HCEC 1CT (cell line): ENCODE data around the gene NFYA.
A peak's percentile ranks its signal among the peaks of the same experiment; 100 is the strongest.

Experiments
- DNase-seq: peaks from one replicate; pipeline ENCODE4 v3.0.0-alpha.2; 2017

Gene NFYA

DNA sequence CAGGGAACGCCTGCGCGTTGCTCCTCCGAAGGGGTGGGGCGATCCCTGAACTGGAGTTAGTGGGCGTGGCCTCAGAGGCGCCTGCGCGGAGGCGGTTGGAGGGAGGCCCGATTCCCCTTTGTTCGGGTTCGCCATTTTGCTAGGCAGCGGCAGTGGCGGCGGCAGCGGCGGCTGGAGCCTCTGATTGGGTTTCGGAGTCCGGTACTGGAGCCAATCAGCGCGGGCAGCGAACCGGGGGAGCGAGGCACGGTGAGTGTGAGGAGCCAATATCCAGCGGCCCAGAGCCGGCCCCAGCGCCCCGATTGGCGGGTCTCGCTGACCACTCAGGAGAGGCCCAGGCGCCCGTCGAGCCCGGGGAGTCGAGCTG lies at the start of gene NFYA:
TSS of gene NFYA (plus strand) at position 139 of the 367 bp plus-strand sequence. CDS start 6,116 bp downstream, outside the sequence.
- peak; percentile 99 for DNase-seq

DNA sequence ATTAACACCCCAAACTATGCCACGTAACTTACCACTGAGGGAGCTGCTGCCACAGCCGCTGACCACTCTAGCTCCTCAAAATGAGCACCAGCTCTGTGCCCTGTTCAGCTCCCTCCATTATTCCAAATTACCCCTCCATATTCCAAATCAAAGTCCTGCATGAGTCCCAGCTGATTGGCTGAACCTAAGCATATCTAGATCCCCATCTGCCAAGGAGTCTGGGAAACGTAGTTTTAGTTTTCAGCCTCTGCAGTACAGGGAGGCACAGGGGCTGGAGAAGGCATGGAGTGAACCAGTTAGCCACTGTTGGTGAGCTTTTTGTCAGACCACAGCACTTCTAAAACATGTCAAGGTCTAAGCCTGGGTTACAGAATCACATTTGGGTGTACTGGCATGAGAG lies 49.7 kb upstream of the NFYA start:
- no peak for DNase-seq

DNA sequence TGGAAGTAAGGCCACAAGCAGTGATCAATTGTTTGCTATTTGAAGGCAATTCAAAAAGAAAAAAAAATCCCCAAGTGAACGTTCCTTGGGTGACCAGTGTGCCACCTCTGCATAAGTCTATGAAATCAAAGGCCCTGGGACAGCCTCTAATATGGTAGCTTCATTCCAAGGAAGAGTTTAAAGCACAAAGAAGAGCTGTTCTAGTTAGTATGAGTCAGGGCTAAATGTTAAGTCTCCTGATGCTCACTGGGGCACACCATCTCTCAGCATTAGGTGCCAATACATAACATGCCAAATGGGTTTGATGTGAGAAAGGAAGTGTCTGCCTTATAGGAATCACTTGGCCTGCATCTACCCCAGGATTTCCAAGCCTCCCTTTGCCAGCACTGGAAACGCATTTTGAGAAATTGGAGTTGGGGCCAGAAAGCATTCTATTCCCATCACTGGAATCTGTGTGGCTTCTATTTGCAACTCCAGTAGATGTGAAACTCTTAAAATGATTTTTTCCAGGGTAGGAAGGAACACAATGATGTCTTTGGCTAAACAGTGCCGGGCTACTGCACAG lies 46.7 kb upstream of the NFYA start:
- no peak for DNase-seq

DNA sequence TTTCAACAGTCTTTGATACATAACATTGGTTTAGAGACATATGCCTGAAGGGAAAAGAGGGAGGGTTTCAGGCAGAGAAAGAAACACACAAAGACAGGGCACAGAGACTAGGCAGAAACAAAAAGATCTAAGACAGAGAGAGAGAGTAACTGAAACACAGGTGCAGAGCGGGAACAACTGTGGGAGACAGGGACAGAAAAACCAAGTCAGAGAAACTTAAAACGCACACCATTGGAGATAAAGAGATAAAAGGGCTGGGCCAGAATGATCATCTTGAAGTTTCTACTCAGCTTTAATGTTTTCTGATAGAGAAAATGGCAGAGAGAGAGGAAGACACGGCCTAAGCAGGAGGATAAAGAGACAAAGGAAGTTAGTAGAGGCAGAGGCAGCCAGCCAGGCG lies 45.5 kb upstream of the NFYA start:
- no peak for DNase-seq

DNA sequence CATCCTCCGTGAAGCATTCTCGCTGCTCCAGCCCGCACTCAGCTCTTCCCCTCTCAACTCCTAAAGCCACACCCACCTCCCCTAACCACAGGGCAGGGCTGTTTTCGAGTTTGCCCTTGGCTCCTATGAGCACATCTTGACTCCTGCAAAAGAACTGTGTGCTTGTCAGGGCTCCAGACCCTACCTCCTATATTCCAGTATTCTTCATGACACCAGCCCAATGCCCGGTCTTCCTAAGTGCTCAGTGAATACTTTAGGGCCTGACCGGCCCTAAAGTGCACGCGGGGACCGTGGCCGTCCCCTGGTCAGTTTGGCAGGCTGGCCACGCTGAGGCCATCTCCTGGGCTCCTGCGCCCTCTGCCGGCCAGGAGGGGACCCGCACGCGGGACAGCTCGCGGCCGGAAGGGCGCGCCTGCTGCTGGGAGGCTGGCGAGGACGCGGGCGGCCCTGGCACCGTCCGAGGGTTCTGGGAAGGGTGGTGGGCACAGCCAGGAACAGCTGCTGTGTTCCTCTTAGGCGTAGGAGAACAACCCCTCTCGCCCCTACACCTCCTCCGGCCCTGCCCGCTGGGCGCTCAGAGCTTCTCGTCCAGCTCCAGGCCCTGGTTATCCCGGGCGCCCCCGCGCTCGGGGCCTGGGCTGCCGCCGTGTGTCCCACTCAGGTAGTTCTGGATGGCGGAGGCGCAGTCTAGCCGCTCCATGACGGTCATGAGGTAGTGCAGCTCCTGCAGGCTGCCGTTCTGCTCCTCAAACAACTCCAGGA lies 44.8 kb upstream of the NFYA start:
- DNase-seq = peak; percentile 55

DNA sequence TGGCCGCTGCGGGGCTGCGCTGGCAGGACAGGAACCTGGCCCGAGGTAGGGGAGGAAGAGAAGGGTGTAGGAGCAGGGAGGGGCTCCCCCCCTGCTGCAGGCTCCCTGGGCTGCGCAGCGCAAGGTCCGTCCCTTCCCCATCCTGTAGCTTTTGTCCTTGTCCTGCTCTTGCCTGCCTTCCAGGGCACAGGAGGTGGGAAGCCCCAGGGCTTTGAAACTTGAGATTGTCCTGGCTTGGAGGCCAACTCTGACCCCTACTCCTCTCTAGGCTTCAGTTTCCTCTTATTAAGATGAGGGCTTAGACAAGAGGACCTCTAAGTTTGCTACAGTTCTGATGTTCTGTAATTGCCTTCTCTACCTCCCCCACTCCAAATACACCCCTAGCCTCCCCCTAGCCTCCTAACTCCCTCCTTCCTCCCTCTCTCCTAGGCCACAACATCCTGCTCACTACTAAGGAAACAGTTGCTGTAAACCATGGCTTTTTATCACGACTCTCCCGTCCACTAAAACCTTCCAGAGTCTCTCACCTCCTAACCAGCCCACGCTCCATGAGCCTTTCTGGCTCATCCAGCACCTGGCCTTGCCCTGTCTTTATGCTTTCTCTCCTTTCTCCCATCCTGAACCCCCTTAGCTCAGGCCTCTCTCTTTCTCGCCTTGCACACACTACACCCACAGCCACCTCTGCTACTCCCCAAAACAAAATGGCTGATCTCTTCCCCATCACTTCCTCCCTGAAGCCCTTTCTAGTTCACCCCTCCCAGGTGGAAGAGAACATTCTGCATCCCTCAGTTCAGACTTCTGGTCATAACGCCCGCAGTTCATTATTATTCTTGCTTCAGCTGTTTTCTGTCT lies 44.0 kb upstream of the NFYA start:
- no peak for DNase-seq

DNA sequence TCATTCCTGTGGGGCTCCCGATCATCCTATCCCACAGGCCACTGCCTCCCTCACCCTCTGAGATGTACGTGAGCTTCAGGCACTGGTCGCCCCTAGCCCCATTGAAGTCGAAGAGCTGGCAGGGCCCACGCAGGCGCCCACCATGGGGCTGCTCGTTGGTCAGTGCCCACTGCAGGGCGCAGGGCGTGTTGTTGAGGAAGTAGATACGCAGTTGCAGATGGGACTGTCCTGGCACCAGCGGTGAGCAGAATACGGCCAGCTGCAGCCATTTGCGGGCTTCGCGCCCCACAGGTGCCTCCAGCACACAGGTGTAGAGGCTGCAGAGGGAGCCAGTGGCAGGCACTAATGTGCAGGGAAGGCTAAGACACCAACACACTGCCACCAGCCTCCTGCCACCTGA lies 39.9 kb upstream of the NFYA start:
- no peak for DNase-seq

DNA sequence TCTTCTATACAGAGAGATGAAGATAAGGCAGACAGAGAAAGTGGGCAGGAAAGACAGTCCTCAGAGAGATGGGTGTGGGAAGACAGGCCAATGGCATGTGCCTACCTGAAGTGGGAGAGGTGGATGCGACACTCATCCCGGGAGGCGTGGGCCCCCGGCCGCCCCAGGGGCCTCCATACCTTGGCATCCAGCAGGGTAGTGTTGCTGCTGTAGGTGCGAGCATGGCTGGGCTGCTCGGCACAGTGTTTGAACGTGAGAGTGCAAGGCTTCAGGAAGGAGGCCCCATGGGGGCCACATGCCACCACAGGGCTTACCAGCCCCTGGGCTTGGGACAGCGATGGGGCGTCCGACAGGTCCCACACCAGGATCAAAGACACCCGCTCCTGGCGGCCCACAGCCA lies 39.0 kb upstream of the NFYA start:
- DNase-seq = no peak

DNA sequence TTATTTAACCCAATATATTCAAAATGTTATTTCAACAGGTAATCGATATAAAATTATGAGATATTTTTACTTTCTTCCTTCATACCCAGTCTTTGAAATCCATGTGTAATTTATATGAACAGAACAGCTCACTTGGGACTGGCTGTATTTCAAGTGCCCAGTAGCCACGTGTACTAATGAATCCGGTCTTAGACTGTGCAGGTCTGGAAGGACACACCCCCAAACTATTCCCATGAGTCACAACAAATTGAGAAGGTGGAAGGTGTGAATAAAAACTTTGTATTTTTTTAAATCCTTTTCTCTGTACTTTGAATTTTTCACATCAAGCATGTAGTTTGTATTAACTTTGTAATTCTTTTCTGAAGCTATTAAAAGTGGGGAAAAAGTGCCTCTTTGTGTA lies 36.6 kb upstream of the NFYA start:
- DNase-seq = no peak

DNA sequence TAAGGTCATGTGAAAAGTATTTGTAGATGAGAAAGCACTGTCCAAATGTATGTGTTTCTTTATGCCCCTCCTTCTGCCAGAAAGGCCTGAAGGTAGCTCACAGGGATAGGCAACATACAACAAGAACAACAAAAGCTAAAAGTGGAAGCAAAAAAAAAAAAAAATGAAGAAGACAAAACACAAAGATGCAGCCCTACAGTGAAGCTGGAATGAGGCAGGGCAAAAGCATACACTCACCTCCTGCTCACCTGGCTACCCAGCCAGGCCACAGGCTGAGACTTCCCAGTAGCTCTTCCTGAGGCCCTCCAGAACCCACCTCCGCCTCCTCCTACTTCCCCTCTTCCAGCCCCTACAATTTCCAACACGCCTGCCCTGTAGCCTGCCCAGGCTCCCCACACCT lies 36.2 kb upstream of the NFYA start:
- DNase-seq = no peak

DNA sequence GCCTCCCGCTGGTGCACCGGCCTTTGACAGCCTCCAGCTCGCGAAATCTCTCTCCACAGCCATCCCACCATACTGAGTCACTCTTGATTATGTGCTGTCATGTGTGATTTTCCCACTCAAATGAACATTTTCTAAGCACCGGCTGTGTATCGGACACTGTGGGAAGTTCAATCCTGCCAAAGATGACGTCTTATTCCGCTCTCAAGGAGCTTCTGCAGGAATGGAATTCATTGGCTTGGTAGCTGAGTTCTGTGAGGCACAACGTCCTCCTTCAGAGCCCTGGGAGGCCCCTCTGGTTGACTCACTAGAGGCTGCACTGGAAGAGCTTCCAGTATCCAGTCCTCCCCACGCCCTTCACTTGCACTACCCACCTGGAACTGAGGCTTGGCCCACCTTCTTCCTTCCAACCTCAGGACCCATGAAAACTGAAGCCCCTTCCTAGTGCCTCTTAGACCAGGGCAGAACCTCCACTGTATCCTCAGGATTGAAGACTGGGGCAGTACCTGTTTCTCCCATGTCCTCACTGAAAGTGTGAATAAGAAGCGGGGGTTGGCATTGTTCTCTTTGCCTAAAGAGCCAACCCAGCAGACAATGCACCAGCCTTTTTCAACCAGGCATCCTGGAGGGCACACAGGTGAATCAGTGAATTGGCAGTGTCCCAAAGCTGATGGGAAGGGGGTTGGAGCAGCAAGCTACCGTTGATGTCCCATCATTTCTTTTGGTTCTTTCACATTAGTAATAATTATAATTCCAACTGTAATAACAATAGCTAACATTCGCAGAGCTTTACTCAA lies 35.5 kb upstream of the NFYA start:
- DNase-seq = no peak

DNA sequence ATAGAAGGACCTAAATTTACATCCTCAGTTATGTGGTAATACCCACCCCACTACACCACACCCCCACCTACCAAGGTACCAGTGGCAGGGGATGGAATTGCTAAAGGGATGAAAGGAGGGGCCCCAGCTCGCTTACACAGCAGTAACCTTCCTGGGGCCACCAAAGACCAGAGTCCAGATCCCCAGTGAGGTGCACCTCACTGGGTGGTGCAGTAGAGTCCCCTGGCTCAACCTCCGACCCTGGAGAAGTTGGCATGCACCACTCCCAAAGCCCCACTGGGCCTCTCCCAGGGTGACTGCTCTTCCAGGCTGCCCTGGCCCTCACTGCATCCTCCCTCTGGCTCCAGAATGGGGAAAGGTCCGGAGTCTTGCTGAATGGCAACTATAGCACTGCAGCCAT lies 34.6 kb upstream of the NFYA start:
- no peak for DNase-seq

DNA sequence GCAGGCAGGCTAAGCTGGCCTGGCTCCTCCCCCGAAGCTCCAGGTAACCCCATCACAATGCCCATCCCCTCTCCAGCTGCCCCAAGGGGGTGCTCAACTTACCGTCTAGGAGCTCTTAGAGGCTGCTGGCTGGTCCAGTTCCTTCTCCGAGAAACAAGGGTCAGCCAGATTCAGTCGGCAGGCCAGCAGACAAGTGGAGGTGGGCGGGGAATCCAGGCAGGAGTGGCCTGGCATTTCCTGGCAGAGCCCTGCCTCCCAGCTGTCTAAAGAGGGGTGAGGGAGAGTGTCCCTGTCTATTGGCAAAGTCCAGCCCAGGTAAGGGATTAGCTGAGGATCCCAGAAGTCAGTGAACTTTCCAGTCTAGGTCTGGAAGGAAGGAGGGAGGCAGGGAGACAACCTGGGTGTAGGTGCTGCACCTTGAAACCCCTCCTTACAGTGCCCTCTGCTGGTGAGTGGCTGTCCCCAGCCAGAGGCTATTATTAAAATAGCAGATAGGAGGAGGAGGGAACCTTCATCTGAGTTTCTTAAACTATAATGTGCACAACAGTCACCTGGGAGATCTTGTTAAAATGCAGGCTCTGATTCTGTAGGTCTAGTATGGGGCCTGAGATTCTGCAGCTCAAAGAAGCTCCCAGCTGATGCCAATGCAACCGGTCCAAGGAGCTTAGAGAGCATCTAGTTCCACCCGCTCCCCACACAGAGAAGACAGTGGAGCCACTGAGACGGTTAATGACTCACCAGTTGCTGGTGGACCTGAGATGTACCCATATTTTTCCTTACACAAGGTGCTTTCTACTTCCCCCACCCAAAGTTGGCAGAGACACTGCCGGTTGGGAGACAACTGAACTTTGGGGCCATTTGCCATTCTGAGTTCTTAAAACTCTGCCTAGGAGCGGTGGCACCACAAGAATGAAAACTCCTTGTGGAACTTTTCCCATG lies 33.4 kb upstream of the NFYA start, which contains the start of gene UNC5CL:
TSS of gene UNC5CL (minus strand) at position 162 of the 939 bp plus-strand sequence. CDS start 4,147 bp downstream, outside the sequence.
- no peak for DNase-seq

DNA sequence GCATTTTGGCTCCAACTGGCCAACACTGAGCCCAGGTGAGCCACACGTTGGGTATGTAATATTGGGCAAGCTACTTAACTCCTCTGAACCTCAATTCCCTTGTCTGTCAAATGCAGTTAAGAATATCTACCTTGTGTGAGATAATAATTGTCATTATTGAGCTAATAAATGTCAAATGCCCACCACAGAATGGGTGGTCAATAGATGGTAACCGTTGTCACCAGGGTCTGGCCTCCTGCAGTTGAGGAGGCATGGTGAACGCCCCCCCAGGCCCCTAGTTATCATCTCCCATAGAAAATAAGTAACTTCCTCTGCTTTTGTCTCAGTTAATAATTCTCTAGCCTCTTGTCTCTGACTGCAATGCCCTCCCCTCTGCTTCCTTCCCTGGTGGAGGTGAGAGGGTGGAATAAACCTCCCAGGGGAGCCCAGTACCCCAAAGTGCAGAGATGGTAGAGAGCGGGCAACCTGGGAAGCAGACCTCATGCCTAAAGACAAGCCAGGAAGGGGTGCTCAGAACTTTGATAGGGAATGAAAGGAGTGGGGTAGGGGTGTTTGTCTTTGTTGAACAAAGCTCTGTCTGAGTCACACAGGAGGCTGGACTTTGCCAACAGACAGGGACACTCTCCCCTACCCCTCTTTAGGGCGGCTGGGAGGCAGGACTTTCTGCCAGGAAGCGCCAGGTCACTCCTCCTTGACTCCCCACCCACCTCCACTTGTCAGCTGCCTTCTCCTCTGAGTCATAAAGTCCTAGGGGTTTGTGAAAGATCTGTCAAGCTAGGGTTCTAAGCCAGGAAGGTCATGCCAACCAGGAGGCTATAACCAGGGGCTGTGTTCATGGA lies 32.5 kb upstream of the NFYA start:
- DNase-seq = no peak

DNA sequence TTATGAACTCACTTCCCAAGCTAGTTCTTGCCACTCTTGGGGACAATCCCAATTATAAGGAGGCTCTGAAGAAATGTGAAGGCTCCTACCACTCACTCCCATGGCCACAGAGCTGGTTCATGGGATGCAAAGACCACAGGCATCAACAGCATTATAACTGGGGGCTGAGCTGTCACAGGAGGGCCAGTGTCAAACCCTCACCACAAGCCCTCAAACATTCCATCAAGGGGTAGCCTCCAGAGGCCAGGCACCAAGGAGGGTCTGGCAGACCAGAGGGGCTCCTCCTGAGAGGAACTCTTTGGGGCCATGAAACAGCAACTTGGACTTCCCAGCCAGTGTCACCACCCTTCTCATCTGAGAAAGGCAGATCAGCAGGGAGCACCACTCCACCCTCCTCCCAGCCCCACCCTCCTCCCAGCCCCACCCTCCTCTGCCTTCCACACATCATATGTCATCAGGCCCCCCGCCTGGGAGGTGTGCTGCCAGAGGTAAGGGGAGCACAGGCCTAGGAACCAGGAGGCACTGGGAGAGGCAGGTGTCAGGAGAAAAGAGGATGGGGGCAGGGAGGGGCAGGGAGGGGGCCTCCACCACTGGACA lies 31.7 kb upstream of the NFYA start:
- no peak for DNase-seq

DNA sequence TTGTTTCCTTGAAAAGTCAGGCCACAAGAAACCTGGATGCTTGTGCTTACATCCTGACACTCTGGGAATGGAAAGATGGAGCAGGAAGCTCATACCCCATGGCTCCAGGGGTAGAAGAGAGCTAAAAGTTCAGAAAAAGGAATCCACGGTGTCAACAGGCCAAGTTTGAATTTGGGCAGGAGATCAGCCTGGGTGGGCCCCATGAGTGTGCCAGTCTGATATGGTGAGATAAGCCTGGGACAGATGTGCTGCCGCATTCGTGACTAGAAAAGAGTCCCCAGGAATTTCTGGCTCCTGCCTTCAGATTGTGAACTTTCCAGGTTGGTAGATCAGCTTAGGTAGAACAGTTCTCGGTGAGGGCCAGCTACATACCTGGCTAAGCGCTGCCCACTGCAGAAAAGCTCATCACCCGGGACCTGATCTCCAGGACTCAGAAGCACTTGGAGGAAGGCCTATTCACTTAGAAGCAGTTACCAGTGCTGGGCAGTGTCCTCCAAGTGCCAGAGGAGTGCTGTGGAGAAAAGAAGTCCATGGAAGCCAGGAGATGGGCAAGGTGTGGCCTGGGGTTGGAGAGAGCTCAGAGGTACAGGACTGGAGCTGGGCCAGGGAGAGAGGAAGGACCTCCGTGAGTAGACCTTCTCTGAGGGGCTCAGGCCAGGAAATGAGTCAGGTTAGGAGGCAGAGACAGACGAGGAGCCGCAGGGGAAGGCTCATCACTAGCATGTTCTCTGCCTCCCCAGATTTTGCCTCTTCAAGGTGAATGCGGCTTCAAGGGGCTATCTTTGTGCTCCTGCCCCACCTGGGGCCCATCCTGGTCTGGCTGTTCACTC lies 30.3 kb upstream of the NFYA start, which contains the start of gene TSPO2:
TSS of gene TSPO2 (plus strand) at position 242 of the 830 bp plus-strand sequence. CDS start at position 761, 519 bp downstream.
- no peak for DNase-seq

DNA sequence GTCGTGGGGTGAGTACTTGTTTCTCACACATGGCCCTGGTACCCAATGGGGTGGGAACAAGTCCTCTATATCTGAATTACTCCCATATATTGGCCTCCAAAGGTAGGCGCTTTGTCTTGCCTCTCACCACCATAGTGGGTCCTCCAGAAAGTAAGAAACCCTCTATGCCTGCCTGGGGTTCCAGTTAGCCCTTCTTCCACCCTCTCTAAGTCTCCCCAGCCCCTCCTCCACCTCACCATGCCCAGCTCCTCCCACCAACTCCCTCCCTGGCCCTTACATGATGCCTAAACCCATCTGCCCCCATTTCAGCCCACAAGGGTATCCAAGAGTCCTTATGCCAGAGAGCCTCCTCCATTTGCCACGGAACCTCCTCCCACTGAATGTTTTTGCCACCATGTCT lies 29.6 kb upstream of the NFYA start:
- DNase-seq = no peak

DNA sequence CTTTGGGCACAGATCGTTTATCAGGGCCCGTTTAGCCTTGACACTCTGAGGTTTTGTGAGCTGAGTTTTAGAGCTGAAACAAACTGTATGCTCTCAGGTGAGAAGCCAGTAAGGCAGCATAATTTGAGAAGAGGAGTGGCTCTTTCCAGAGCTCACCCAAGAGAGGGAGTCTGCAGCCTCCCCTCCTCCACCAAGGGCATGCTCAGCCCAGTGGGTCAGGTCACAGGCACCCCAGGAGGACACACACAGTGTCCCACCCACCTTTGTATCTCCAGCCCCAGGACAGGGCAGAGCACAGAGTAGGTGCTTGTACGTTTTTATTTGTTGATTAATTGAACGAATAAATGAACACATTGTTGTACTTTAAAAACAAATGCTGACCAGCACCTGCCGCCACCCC lies 27.1 kb upstream of the NFYA start:
- no peak for DNase-seq

DNA sequence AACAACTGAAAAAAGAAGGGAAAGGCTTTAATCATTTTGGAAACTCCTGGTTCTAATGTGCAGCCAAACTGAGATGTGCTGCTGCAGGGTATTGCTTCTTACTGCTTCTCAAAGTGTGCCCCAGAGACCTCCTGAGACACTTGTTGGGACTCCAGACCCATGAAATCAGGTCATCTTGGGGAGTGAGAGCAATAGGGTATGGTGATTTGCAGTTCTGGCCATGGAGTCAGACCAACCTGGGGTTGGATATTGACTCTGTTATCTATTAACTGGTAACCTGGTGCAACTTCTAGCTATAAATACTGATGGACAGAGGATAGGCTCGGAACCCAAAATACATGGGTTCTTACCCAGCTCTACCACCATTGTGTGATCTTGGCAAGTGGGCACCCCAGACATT lies 26.7 kb upstream of the NFYA start:
- DNase-seq = no peak
